ENCODE measurements around the gene MATCAP1. TPM values are rescaled to one million over a fixed set of nuclear protein-coding genes. Genes with fewer than 3 reads are reported as not detected.

The MATCAP1 gene
- total and polyA plus RNA-seq, 2 of the 8 experiments (the other 6 are each of a cell fraction or from before 2014, with no cell fraction given) = 22.9 to 27.5 TPM

DNA sequence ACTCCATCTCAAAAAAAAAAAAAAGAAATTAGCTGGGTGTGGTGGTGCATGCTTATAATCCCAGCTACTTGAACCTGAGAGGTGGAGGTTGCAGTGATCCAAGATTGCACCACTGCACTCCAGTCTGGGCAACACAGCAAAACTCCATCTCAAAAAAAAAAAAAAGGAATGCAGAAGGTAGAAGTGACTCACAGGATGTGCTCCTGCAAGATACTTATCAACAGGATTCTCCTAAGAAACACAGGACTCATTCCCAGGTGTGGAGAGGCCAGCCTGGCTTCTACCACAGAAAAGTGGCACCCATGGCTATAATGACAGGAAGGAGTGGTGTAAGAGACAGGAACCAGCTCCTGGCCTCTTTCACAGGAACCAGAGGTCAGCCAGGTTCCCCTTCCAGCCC is 29.0 kb upstream of the MATCAP1 start:
- Histone ChIP-seq H4K91ac (replicated peaks; ENCODE audit: insufficient read length, low read length) (no peak overlapping the region), H3K27me3 (replicated peaks in 1 of 4; ENCODE audit: control insufficient read depth in 3 of 4, extremely low read depth in 1 of 4, insufficient read depth in 3 of 4, low read length in 3 of 4) (peaks cover 0 to 12% (median 10%) of the 10 kb centered on the region in 4 experiments; a peak in 4 of 7 replicates), H3K9me3 (ENCODE audit: insufficient read depth in 2 of 2, low read depth in 1 of 2, low read length in 1 of 2) (no peaks in the 10 kb centered on the region), H3K56ac (replicated peaks; ENCODE audit: insufficient read length, low read depth, low read length) (no peak overlapping the region), H3K4me3 (ENCODE audit: extremely low read depth in 1 of 4, insufficient read depth in 2 of 4, low read depth in 3 of 4, low read length in 4 of 4) (no peak overlapping the region), H3K9ac (replicated peaks in 1 of 4; ENCODE audit: extremely low read depth in 1 of 4, low read depth in 3 of 4, low read length in 3 of 4) (no peak overlapping the region), H3K36me3 (ENCODE audit: control insufficient read depth in 2 of 4, insufficient read depth in 4 of 4, low read length in 3 of 4) (no peaks in the 10 kb centered on the region), H2BK12ac (ENCODE audit: low read depth, low read length) (no peak overlapping the region), H2BK15ac (ENCODE audit: low read length) (no peak overlapping the region), H3K23me2 (ENCODE audit: low read depth, low read length) (no peaks in the 10 kb centered on the region), H3K4me1 (replicated peaks in 1 of 4; ENCODE audit: control insufficient read depth in 3 of 4, insufficient read depth in 4 of 4, low read length in 3 of 4) (no peaks in the 10 kb centered on the region; a peak in 1 of 7 replicates), H3K18ac (ENCODE audit: extremely low read depth, low read length) (no peak overlapping the region), H4K8ac (ENCODE audit: extremely low read depth, insufficient read depth, low read length) (no peak overlapping the region), H4K5ac (ENCODE audit: insufficient read length, low read depth, low read length) (no peak overlapping the region), H3K4me2 (ENCODE audit: insufficient read depth in 1 of 2, low read depth in 2 of 2, low read length in 2 of 2) (no peak overlapping the region), H3K23ac (ENCODE audit: insufficient read length) (no peak overlapping the region), H3K14ac (ENCODE audit: insufficient read length) (no peak overlapping the region), H3K79me2 (ENCODE audit: control insufficient read depth in 1 of 2, insufficient read depth in 2 of 2, low read length in 2 of 2) (no peaks in the 10 kb centered on the region), H2BK20ac (ENCODE audit: low read length) (no peak overlapping the region), H3K4ac (replicated peaks; ENCODE audit: insufficient read length, low read depth, low read length) (no peak overlapping the region), H2BK120ac (replicated peaks; ENCODE audit: low read depth, low read length) (no peak overlapping the region), H4K20me1 (replicated peaks in 1 of 2; ENCODE audit: control insufficient read depth in 1 of 2, insufficient read depth in 2 of 2, low read length in 2 of 2) (no peaks in the 10 kb centered on the region), H3K27ac (ENCODE audit: low read depth, low read length) (no peak overlapping the region), H2BK5ac (ENCODE audit: low read depth, low read length) (no peak overlapping the region), H2AFZ (ENCODE audit: low read length) (no peak overlapping the region), H2AK5ac (ENCODE audit: low read depth, low read length) (no peak overlapping the region), H3K79me1 (ENCODE audit: low read depth, low read length) (no peaks in the 10 kb centered on the region)
- POLR2A ChIA-PET (ENCODE audit: partially characterized antibody) = interaction anchor here (0.9 to 3.5 kb wide), 4 partner anchors 8 to 247 kb away, joined by 3 to 19 read pairs (median 3); partner anchors contain the start of gene TMEM208
- FAIRE-seq = no peak
- DNase-seq (ENCODE audit: low read depth in 1 of 2, low spot score in 2 of 2) = no peak
- TF ChIP-seq USF2 (IDR thresholded peaks at IDR 0.05; ENCODE audit: low read length) (no peak), SRF (IDR thresholded peaks at IDR 0.05; ENCODE audit: low read depth, low read length) (no peak), PHF8 (conservative IDR thresholded peaks at IDR 0.05; ENCODE audit: low read depth, low read length) (no peak), GTF2F1 (IDR thresholded peaks at IDR 0.05; ENCODE audit: borderline replicate concordance, low read depth, low read length) (no peak)
- CTCF ChIA-PET (ENCODE audit: partially characterized antibody) = interaction anchor here (0.6 to 8.9 kb wide), 4 partner anchors 11 to 83 kb away, joined by 3 to 111 read pairs (median 4); partner anchors contain the start of genes E2F4 and ELMO3
